Measurements from ENCODE around the gene MINDY4. TPM values are rescaled to one million over a fixed set of nuclear protein-coding genes. Genes with fewer than 3 reads are reported as not detected.

MINDY4 gene
- total RNA-seq, 1 experiment from 2014 or later, result 1.8 TPM

GRCh38 chr7:30734497-30734896, 36.7 kb upstream of the MINDY4 start (continued):
- TF ChIP-seq, protein P1, sequence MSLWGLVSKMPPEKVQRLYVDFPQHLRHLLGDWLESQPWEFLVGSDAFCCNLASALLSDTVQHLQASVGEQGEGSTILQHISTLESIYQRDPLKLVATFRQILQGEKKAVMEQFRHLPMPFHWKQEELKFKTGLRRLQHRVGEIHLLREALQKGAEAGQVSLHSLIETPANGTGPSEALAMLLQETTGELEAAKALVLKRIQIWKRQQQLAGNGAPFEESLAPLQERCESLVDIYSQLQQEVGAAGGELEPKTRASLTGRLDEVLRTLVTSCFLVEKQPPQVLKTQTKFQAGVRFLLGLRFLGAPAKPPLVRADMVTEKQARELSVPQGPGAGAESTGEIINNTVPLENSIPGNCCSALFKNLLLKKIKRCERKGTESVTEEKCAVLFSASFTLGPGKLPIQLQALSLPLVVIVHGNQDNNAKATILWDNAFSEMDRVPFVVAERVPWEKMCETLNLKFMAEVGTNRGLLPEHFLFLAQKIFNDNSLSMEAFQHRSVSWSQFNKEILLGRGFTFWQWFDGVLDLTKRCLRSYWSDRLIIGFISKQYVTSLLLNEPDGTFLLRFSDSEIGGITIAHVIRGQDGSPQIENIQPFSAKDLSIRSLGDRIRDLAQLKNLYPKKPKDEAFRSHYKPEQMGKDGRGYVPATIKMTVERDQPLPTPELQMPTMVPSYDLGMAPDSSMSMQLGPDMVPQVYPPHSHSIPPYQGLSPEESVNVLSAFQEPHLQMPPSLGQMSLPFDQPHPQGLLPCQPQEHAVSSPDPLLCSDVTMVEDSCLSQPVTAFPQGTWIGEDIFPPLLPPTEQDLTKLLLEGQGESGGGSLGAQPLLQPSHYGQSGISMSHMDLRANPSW (CRISPR knock-in tag; conservative IDR thresholded peaks at IDR 0.05; ENCODE audit: low read depth), result no peak
- TF ChIP-seq FOXJ3 (CRISPR knock-in tag; IDR thresholded peaks at IDR 0.05; ENCODE audit: borderline replicate concordance), result no peak
- no peak for TF ChIP-seq OVOL2 (CRISPR knock-in tag; IDR thresholded peaks at IDR 0.05; ENCODE audit: borderline replicate concordance)
- no peak for TF ChIP-seq ATF6 (CRISPR knock-in tag; IDR thresholded peaks at IDR 0.05)
- TF ChIP-seq CDX4 (CRISPR knock-in tag; IDR thresholded peaks at IDR 0.05; ENCODE audit: borderline replicate concordance), result no peak
- TF ChIP-seq, protein P2, sequence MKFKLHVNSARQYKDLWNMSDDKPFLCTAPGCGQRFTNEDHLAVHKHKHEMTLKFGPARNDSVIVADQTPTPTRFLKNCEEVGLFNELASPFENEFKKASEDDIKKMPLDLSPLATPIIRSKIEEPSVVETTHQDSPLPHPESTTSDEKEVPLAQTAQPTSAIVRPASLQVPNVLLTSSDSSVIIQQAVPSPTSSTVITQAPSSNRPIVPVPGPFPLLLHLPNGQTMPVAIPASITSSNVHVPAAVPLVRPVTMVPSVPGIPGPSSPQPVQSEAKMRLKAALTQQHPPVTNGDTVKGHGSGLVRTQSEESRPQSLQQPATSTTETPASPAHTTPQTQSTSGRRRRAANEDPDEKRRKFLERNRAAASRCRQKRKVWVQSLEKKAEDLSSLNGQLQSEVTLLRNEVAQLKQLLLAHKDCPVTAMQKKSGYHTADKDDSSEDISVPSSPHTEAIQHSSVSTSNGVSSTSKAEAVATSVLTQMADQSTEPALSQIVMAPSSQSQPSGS (CRISPR knock-in tag; IDR thresholded peaks at IDR 0.05; ENCODE audit: borderline replicate concordance, low read depth), result no peak

DNA sequence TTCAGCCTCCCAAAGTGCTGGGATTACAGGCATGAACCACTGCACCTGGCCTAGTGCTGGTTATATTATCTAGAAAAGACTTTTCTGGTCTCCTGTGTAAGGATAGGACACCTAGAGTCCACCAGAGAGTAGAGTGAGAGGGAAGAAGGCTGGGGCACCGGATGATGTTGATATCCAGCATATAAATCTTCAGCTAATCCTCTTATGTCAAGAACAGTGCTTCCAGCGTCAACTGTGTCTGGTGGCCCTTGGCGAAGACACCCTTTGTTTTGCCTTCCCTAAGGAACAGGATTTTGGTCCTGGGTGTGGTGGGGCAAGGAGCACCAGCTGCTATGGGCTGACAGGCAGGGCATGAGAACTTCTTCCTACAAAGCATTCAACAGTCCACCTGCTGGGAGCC, 35.6 kb upstream of the MINDY4 start:
- TF ChIP-seq NR1H2 (CRISPR knock-in tag; IDR thresholded peaks at IDR 0.05), result no peak
- no peak for TF ChIP-seq ZNF396 (CRISPR knock-in tag; IDR thresholded peaks at IDR 0.05; ENCODE audit: borderline replicate concordance)
- TF ChIP-seq EMX1 (CRISPR knock-in tag; IDR thresholded peaks at IDR 0.05), result no peak
- no peak for TF ChIP-seq ZBTB21 (CRISPR knock-in tag; IDR thresholded peaks at IDR 0.05; ENCODE audit: borderline replicate concordance)
- TF ChIP-seq RORB (CRISPR knock-in tag; IDR thresholded peaks at IDR 0.05), result no peak
- no peak for TF ChIP-seq CDX4 (CRISPR knock-in tag; IDR thresholded peaks at IDR 0.05; ENCODE audit: borderline replicate concordance)
- no peak for TF ChIP-seq TEAD1 (CRISPR knock-in tag; IDR thresholded peaks at IDR 0.05)
- no peak for TF ChIP-seq GABPB1 (CRISPR knock-in tag; IDR thresholded peaks at IDR 0.05)
- TF ChIP-seq, protein P3, sequence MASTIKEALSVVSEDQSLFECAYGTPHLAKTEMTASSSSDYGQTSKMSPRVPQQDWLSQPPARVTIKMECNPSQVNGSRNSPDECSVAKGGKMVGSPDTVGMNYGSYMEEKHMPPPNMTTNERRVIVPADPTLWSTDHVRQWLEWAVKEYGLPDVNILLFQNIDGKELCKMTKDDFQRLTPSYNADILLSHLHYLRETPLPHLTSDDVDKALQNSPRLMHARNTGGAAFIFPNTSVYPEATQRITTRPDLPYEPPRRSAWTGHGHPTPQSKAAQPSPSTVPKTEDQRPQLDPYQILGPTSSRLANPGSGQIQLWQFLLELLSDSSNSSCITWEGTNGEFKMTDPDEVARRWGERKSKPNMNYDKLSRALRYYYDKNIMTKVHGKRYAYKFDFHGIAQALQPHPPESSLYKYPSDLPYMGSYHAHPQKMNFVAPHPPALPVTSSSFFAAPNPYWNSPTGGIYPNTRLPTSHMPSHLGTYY (CRISPR knock-in tag; IDR thresholded peaks at IDR 0.05), result no peak
- TF ChIP-seq PRDM15 (CRISPR knock-in tag; IDR thresholded peaks at IDR 0.05), result no peak
- TF ChIP-seq, protein P1 (CRISPR knock-in tag; conservative IDR thresholded peaks at IDR 0.05; ENCODE audit: low read depth), result no peak
- TF ChIP-seq ZNF232 (CRISPR knock-in tag; IDR thresholded peaks at IDR 0.05), result no peak
- no peak for TF ChIP-seq IRF2 (CRISPR knock-in tag; IDR thresholded peaks at IDR 0.05; ENCODE audit: borderline replicate concordance, low read depth)
- Mint-ChIP-seq H3K27ac (no peak overlapping the region), H3K27me3 (ENCODE audit: low read depth) (peaks cover 3% of the 10 kb centered on the region; the same call in 1 of the 2 replicates), H3K4me1 (peaks cover 9% of the 10 kb centered on the region), H3K9me3 (peaks cover 5% of the 10 kb centered on the region; the same call in 1 of the 2 replicates), H3K4me3 (no peak overlapping the region), H3K36me3 (no peaks in the 10 kb centered on the region)
- ChIA-PET CTCF (interaction anchor here (0.6 to 2.1 kb wide), 5 partner anchors 19 to 55 kb away, joined by 3 to 18 read pairs (median 4); partner anchors contain the start of gene CRHR2), POLR2A (no interaction called here)
- ATAC-seq (no peak), DNase-seq (ENCODE audit: low spot score) (no peak)

All from WTC11 (cell line).